ENCODE results near the gene KCNA10.
"Not testable (repeated sequence)": the region's sequence is repeated elsewhere in the genome, so short reads cannot be mapped to it uniquely, and the experiment has no call there.

Gene KCNA10

DNA sequence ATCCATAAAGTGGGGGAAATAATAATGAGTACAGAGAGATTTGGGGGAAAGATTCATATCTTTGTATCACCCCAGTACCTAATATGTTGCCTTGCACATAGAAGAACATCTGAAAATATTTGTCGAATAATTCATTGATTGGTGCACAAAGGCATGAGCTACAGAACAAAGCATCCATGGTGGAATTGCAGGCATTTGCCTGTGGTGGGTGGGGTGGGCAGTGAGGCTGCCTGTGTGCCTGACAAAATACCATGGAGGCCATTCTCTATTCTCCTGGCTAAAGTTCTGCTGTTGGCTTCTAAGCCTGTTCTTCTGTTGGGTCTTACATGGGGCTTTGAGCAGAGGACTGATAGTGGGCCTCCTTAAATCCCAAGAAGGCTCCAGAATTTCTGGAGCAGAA, 10.0 kb upstream of the KCNA10 start:
- DNase-seq = no peak

DNA sequence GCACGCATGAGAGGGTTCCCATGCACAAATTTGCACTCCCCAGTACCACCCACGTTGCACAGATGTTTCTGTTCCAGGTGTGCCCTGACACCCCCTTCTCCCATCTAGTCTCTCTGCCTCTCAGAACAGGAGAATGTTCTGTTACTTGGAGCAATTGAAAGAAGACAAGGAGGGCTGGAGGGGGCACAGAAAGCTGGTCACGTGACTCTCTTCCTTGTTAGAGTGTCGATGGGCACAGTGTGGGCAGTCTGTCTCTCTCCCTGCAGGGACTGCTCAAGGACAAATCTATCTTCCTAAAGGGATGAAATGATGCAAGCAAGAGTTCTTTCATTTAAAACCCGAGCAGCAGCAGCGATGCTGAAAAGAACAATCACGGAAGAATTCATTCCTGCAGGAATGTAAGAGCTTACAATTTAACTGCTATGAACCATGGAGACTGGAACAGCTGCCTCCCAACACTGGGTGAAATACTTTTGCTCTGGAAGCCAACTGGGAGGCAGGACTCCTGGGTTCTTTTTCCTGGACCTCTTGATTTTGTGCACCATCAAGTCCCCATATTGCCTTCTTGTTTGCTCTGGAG, 7.3 kb upstream of the KCNA10 start:
- no peak for DNase-seq

DNA sequence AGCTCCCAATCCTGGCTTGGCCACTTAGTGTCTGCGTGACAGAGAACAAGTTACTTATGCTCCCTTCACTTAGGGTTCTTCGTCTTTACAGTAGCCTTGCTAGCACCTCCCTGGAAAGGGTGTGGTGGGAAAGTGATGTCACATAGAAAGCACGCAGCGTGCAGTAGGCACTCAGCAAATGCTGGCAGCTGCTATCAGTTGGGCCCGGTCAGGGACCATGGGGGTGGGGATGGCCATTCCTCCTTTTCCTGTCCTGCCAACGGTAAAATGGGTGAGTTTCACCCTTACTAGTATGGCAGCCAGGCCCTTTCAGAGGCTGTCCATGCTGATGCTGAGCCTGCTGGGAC, 6.2 kb upstream of the KCNA10 start:
- no peak for DNase-seq

DNA sequence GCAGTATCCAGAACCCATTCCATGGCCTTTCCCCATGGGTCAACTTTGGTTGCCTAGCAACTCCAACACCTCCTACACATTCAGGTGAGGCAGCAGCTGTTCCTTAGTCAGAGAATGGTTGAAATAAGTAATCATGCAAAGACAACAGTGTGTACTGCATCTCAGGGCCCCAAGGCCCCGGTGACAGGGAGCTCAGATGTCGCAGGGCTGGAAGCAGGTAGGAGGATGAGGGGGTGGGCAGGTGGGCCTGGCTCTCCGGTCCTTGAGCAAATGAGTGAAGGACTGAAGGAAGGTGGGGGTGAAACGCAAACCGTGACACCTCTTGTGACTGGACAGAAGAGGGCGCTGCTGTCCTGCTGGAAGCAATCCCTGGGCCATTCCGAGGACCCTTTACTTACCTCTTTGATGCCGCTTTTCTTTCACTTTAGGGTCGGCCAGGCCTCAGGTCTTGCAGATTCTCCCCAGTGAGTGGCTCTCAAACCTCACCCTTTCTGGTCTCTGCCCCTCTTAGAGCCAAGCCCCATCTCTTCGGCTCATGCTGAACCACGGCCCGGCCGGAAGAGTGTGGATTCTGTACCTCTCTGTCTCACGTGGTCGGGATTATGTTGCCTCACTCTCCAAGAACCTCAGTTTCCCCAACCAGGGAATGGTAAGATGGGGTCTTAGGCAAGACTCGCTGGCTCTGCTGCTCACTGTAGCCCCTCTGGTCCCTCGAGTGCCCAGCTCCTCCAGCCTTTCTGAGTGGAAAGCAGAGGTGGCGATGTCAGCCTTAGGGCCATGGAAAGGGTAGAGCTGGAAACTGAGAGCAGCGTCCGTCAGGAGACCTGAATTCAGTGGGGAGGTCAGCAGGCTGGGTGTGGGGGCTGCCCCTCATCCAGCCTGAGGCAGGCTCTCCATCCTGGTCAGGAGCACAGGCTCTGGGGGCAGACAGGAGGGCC, 5.6 kb upstream of the KCNA10 start:
- peak; percentile 32 for DNase-seq

DNA sequence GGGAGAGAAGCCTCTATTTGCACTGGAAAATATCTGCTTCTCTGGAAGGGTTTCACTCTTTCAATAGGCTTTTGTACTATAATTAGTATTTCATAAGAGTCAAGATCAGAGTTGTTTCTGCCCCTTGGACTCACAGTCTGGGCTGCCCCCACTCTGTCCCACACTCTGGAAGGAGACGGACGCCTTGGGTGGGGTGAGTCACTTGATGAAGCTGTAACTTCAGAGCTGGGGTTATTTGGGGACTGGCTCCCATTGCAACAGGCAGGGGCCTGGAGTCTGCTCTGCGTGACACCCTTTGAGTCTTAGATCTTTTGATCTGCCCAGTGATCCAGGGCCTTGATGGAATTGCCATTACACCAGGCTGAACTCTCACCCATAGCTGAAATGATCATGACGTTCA, 4.0 kb upstream of the KCNA10 start:
- no peak for DNase-seq

DNA sequence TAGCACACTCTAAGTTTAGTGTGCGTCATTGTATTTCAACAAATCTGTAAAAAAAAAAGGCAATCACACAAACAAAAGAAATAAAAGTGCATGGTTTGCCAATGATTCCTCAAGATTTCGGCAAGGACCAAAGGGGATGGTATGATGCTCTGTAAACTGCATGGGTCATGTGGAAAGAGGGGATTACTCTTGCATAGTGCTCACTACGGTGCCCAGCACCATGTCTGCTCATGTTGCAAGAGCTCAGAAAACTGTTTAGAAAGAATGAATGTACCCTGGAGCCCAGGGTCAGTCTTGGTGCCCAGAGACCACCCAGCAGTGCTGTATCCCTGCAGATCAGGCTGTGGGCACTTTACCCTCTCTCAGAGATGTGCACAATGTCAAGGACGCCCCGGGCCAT, 3.6 kb upstream of the KCNA10 start:
- no peak for DNase-seq

DNA sequence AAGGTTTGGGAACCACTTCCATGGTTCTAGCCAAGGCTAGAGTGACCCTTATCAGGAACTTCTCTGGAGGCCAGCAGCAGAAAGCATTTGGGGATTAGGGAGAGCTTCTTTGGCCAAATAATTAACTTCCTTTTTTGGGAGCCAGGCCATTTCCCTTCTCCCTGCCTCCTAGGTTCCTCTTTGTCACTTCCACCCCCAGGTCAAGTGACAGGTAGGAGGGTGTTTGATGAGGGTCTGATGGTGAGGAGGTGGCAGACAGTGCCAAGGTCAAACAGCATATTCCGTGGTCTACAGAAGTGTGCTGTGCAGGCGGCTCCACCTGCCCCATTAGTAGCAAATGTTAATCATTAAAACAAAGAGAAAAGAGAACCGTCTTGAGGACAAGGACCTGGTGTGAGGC, 1.9 kb upstream of the KCNA10 start:
- DNase-seq = no peak

DNA sequence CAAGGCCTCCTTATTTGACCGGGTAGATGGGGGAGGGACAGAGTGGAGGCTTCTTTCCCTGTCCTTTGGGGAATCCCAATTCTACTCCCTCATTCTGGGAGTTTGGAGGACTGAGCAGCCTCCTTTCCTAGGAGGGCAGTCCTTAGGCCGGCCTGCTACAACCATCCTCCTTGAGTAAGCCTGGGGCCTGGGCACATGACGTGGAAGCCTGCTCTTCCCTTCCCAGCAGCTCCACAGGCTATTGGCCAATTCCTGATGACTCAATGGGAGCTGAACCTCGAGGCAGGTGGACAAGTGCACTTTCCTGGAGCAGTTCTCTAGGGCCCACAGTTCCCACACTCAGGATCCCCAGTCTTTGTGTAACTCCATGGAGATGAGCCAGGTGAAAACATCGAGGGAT, 3.1 kb downstream of the KCNA10 start:
- no peak for DNase-seq

DNA sequence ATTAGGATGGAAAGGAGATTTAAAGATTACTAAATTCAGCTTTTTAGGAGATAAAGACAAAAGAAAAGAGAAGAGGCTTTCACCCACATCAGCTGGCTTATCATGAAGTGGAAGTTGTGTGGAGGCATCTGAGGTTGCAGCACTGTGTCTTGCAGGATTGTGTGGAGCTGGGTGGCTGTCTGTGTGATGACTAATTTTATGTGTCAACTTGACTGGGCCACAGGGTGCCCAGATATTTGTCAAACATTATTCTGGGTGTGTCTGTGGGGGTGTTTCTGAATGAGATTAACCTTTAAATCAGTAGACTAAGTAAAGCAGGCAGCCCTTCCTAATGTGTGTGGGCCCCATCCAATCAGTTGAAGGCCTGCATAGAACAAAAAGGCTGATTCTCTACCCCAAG, 3.9 kb downstream of the KCNA10 start:
- DNase-seq = no peak

DNA sequence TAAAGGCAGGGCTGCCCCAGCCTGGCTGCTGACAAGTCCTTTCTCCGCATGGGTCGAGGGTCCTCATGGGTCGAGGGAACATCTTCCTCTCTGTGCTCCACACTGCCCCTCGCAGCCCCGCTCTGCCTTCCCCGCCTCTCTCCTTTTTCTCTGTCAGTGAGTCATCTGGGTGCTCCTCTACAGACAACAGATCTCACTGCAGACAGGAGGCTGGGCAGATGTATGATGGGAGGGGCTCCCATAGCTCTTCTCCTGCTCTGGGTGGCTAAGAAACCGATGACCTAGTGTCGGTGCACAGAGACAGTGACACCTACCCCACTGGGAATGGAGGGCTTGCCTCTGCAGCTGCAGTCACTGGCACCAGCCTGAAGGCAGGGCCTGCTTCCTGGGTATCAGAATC, 5.5 kb downstream of the KCNA10 start:
- no peak for DNase-seq

DNA sequence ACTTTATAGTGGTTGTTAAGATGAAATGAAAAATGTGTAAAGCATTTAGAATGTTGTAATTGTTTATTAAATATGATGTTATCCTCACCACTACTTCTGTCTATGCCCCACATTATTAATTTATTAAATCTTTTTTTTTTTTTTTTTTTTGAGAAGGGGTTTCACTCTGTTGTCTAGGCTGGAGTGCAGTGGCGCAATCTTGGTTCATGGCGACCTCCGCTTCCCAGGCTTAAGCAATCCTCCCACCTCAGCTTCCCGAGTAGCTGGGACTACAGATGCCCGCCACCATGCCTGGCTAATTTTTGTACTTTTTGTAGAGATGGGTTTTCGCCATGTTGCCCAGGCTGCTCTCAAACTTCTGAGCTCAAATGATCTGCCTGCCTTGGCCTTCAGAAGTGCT, 7.5 kb downstream of the KCNA10 start:
- no peak for DNase-seq

DNA sequence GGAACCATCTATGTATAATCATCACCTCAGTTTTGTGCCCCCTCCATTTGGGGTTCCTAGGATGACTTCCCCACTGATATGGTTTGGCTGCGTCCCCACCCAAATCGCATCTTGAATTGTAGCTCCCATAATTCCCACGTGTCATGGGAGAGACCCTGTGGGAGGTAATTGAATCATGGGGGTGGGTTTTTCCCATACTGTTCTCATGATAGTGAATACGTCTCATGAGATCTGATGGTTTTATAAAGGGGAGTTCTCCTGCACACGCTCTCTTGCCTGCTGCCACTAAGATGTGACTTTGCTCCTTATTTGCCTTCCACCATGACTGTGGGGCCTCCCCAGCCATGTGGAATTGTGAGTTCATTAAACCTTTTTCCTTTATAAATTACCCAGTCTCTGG, 8.1 kb downstream of the KCNA10 start:
- not testable (repeated sequence) for DNase-seq

DNA sequence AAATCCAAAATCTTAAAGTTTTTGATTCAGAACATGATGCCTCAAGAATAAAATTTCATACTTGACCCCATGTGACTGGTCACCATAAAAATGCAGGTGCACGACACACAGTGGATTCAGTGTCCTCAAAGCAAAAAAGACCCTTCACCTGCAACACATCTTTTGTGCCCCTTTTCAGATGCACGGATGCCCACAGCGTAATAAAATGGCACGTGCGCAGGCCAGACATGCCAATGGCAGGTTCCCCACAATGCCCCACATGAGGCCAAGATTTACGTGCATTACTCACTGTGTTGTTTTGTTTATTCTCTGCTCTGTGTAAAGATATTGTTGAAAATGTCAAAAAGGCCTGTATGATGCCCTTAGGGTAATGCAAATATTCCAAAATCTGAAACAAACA, 9.3 kb downstream of the KCNA10 start:
- no peak for DNase-seq

DNA sequence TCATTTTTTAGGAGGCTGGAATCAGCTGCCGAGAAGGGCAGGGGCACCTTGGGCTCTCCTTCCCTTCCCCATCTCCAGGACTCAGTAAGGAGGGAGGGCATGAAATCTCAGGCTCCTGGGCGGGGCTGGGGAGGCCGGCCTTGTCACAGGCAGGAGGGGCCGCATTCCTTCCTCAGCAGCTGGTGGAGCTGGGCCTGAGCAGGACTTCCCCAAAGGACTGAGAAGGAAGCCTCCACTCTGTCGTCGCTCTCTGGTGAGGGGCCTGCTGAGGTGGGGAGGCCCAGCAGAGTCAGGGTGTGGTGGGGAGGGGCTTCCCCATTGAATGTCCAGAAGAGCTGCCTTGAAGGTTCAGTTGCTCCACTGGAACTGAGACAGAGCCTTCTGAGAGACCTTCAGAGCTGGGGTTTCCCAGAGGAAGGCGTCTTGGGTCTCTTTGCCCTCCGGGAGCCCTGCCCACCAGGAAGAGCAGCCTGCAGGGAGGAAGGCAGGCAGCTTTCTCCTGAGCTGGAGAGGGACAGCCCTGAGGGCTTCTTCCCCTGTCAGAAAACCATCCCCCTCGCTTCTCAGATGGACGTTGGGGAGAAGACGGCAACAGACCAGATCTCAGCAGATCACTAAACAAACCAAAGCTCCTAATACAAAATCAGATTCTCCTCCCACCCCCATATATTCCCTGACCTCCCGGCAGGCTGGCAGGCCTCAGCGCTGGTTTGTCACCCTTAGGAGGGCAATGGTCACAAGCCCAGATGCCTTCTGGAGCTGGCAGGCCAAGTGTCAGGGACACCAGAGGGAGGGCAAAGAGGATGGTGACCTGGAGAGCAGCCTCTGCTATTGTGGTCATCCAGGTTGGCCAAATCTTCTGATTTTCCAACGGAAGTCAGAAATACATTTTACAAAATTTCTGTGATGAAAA, 10.7 kb downstream of the KCNA10 start:
- DNase-seq = no peak

DNA sequence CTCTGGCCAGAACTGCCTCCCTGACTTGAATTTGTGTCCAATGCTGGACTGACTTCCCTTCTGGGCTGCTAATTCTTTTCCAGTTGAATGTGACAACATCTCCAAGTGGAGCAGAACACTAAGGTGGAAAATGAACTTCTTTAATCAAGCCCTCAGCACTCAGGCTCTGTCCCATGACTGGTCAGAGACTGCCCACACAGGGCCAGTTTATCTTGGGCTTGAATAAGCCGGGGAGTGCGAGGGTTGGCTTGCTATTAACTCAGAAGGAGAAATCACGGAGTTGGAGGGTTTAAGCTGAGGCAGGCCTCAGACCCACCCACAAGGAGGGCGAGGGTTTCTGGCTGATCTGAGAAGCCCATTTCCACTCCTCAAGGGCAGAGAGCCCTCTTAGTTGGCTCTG, 12.4 kb downstream of the KCNA10 start:
- DNase-seq = no peak

DNA sequence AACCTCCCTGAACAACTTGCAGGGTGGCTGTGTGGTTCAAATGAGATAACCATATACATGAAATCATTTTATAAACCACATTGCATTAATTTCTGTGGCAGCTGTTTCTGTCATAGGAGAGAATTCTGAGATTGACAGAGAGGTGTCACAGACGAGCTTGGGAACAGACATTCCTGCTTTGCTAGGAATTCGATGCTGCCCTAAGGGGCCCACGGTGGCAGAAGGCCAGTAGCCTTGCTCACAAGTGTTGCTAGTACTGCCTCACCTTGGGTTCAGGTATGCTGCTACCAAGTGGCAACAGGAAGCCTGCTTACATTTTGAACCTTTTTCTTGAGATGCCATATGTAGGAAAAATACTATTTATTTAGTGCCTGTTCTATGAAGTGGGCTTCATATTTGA, 13.4 kb downstream of the KCNA10 start:
- no peak for DNase-seq

DNA sequence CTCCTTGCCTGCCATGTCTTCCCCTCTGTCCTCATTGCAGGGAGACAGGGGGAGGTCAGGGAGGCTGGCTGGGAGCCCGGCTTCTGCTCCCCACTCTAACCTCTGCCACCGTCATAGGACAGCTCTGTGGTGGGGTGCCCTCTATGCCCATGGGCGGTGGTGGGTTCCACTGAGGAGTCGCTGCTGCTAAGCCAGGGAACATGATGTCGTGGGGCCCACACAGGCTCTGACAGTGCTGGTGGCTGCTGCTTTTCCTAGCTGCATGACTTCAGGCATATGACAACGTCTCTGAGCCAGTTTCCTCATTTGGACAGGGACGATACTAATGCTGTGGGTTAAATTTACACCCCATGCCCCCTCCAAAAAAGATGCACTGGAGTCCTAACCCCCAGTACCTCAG, 14.7 kb downstream of the KCNA10 start:
- no peak for DNase-seq

DNA sequence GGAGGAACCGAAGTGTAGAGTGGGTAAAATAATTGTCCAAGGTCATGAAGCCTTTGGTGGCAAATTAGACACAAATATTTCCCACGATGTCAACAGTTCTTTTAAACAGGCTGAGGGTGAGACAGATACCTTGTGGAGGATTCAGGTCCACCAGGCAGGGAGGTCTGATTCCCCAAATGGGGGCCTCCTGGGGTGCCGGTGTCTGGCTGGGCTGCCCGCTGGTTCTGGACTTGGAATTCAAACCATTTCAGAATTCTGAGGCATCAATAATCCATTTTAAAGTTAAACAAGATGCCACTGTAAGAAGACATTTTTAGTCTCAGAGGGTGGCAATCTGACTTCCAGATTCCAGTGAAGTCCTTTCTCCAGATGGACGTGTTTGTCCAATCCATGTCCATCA, 15.5 kb downstream of the KCNA10 start:
- DNase-seq = no peak

DNA sequence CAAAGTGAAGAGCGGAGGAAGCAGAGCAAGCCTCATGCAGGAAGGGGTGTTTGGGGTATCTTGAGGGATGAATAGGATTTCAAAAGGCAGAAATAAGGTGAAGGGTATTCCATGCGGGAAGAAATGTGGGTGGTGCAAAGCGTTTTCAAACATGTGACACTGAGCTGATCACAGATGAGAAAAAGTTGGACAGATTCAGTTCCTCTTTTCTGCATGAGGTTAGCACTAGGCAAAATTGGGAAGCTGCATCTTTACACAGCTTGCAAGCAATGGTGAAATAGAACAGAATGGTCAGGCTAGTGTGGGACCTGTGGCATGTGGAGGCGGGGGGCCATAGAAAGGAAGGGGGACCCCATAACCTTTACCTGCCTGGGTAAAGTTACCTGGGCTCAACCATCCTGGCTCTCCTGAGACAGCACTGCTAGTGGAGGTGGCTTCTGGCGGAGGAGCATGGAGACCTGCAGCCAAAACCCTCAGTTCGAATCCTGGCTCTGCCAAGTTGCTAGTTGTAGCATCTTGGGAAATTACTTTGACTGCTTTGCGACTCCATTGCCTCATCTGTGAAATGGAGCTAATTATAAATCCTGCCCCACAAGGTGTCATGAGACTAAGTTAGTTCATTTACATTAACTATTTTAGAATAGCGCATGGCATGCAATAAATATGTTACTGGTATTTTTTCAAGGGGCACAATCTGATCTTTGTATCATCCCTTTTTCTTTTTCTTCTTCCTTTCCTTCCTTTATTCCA, 16.4 kb downstream of the KCNA10 start:
- DNase-seq = no peak

DNA sequence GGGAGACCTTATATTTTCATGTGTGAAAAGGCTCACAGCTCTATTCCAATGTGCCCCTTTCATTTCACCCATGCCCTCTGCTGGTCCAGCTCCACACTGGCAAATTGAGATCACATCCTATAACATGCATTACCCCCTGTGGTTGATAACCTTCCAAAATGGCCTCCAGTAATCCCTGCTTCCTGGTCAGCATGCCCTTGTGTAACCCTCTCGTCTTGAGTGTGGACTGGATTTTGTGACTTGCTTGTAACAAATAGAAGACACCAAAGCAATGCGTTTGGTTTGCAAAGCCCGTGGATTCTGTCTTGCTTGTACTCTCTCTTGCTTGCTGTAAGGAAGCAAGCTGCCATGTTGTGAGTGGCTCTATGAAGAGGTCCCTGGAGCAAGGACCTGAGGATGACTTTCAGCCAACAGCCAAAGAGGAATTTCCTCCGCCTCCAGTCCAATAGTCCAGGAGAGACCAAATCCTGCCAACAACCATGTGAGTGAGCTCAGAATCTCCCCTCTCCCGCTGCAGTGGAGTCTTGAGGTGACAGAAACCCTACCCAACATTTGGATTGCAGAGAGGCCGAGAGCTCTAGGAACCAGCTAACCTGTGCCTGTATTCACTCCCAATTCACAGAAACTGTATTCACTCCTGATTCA, 17.4 kb downstream of the KCNA10 start:
- no peak for DNase-seq

DNA sequence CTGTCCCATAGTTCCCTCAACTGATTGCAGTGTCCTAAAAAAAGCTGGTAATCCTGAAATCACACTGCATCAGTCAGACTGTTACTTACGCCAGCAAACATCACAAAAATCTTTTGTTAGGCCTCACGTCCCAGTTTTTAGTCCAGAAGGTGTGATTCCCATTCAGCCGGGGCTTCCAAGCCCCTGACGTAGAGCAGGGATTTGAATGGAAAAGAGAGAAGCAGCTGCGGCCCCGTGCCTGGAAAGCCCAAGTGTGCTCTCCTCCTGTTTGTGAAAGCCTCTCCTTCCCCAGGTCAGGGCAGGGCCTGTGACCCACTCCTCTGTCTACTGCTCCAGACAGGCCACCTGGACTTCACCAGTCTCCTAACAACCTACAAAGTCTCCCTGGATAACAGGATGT, 20.7 kb downstream of the KCNA10 start:
- DNase-seq = no peak

DNA sequence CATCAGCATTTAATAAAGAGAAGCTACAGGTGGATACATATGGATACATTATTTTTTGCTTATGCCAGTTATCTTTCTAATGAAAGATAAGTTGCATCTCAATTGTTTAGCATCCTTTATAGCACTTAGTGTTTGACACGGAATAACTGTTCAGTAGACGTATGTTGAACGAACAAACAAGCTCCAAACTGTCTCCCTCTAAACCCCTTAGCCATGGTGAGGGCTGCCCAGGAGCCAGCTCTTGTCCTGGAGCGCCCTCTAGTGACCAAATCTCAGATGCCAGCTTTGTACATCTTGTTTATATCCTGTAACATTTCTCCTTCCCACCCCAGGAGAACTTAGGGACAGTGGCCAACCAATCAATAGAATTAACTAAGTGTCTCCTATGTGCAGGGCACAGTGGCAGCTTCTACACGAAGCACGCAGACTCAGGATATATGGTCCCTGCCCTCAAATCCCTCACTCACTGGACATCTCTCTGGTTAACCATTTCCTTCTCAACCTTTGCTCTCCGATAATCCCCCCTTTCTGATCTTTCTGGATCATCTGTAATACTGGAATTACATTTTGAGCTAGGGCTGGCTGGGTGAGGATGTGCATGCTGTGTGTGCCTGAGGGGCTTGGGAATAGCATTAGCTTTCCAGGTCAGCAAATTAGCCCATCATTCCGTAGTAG, 22.9 kb downstream of the KCNA10 start:
- peak; percentile 79 for DNase-seq

Measured in hematopoietic multipotent progenitor cell treated with erythropoietin and hydrocortisone succinate and interleukin-3 and kit ligand, for 8 days (in vitro differentiated cells).